Loucy (cell line): ENCODE data around the gene CAMKMT.

Experiments used
- H2AFZ ChIP-seq: fragments of 200-600 bp; sonication (generic); 2 replicates; pipeline ENCODE4 v1.6.0; 2016; ENCODE audit warnings: antibody characterized with exemption, mild to moderate bottlenecking, low read length, moderate library complexity
- H3F3A ChIP-seq: fragments of 200-600 bp; 2 replicates; pipeline ENCODE4 v1.6.0; 2016; ENCODE audit warnings: antibody characterized with exemption, low read depth, mild to moderate bottlenecking
- H3K27me3 ChIP-seq: fragments of 200-600 bp; sonication (generic); 2 replicates; pipeline ENCODE4 v1.6.1; 2014; ENCODE audit warnings: low read length, mild to moderate bottlenecking; ENCODE audit not compliant: insufficient read depth, poor library complexity, severe bottlenecking
- H3K36me3 ChIP-seq: fragments of 200-600 bp; sonication (generic); 2 replicates; pipeline ENCODE4 v1.6.1; 2016; ENCODE audit warnings: low read length; ENCODE audit not compliant: insufficient read depth
- H3K4me1 ChIP-seq: fragments of 200-600 bp; sonication (generic); 2 replicates; pipeline ENCODE4 v1.5.1; 2014; ENCODE audit warnings: low read length, mild to moderate bottlenecking; ENCODE audit not compliant: insufficient read depth, poor library complexity, severe bottlenecking
- H3K4me2 ChIP-seq: fragments of 200-600 bp; sonication (generic); 2 replicates; pipeline ENCODE4 v1.6.0; 2014; ENCODE audit warnings: antibody characterized with exemption, low read length, low read depth, mild to moderate bottlenecking; ENCODE audit not compliant: poor library complexity, severe bottlenecking
- H3K4me3 ChIP-seq: fragments of 200-600 bp; sonication (generic); 2 replicates; pipeline ENCODE4 v1.5.1; 2014; ENCODE audit warnings: low read length, mild to moderate bottlenecking, mixed read lengths; ENCODE audit not compliant: poor library complexity, severe bottlenecking
- H3K79me2 ChIP-seq: fragments of 200-600 bp; sonication (generic); 2 replicates; pipeline ENCODE4 v1.6.1; 2014; ENCODE audit warnings: low read length; ENCODE audit not compliant: insufficient read depth
- H3K9ac ChIP-seq: fragments of 200-600 bp; sonication (generic); 2 replicates; pipeline ENCODE4 v1.6.0; 2014; ENCODE audit warnings: mild to moderate bottlenecking, low read depth, low read length, moderate library complexity; ENCODE audit not compliant: poor library complexity, severe bottlenecking
- H3K9me2 ChIP-seq: fragments of 200-600 bp; sonication (generic); replicated peaks from 2 replicates; pipeline ENCODE4 v1.6.1; 2016; ENCODE audit warnings: low read depth, low read length, mixed read lengths
- H3K9me3 ChIP-seq: fragments of 200-600 bp; sonication (generic); 2 replicates; pipeline ENCODE4 v1.6.1; 2014; ENCODE audit warnings: mild to moderate bottlenecking, antibody characterized with exemption, low read length, low read depth; ENCODE audit not compliant: insufficient read depth
- H4K20me1 ChIP-seq: fragments of 200-600 bp; sonication (generic); 2 replicates; pipeline ENCODE4 v1.6.0; 2014; ENCODE audit warnings: antibody characterized with exemption, low read length, mild to moderate bottlenecking; ENCODE audit not compliant: insufficient read depth, poor library complexity, severe bottlenecking
- CTCF ChIP-seq: fragments of 200-600 bp; sonication (generic); conservative IDR thresholded peaks from 2 replicates; pipeline ENCODE4 v1.5.1; 2014; ENCODE audit warnings: mild to moderate bottlenecking, antibody characterized with exemption, low read length
- EZH2phosphoT487 ChIP-seq: fragments of 200-600 bp; IDR thresholded peaks from 2 replicates; pipeline ENCODE4 v1.6.1; 2018; ENCODE audit warnings: antibody characterized with exemption, mild to moderate bottlenecking, moderate library complexity, borderline replicate concordance

CAMKMT gene

GRCh38 chr2:44774826-44775492, 413.2 kb downstream of the CAMKMT start:
- no peaks in the 10 kb centered on the region for H3K4me1 ChIP-seq
- H3F3A ChIP-seq = no peaks in the 10 kb centered on the region
- no peaks in the 10 kb centered on the region for H4K20me1 ChIP-seq
- H3K9me3 ChIP-seq = no peaks in the 10 kb centered on the region
- no peaks in the 10 kb centered on the region for H3K36me3 ChIP-seq
- no peak for TF ChIP-seq CTCF
- no peak for TF ChIP-seq EZH2phosphoT487
- H3K9ac ChIP-seq = no peak overlapping the region
- H3K4me3 ChIP-seq = no peak overlapping the region
- H3K27me3 ChIP-seq = no peaks in the 10 kb centered on the region
- no peaks in the 10 kb centered on the region for H3K9me2 ChIP-seq
- H3K79me2 ChIP-seq = no peaks in the 10 kb centered on the region
- H2AFZ ChIP-seq = no peak overlapping the region
- H3K4me2 ChIP-seq = no peak overlapping the region

- no peaks in the 10 kb centered on the region for H3K9me3 ChIP-seq
- H4K20me1 ChIP-seq = no peaks in the 10 kb centered on the region
- no peaks in the 10 kb centered on the region for H3K79me2 ChIP-seq
- H2AFZ ChIP-seq = no peak overlapping the region
- no peak overlapping the region for H3K4me3 ChIP-seq
- H3K4me2 ChIP-seq = no peak overlapping the region
- H3K27me3 ChIP-seq = no peaks in the 10 kb centered on the region
- H3K4me1 ChIP-seq = no peaks in the 10 kb centered on the region
- H3K36me3 ChIP-seq = no peaks in the 10 kb centered on the region
- no peaks in the 10 kb centered on the region for H3F3A ChIP-seq
- no peak for TF ChIP-seq EZH2phosphoT487
- no peak for TF ChIP-seq CTCF
- H3K9me2 ChIP-seq = no peaks in the 10 kb centered on the region
- no peak overlapping the region for H3K9ac ChIP-seq
Observed at GRCh38 chr2:44777036-44777435, 415.3 kb downstream of the CAMKMT start.

GRCh38 chr2:44777537-44777936, 415.8 kb downstream of the CAMKMT start:
- no peaks in the 10 kb centered on the region for H3K4me1 ChIP-seq

GRCh38 chr2:44778221-44778654, 416.5 kb downstream of the CAMKMT start:
- Histone ChIP-seq H3K36me3 (no peaks in the 10 kb centered on the region), H3K9ac (no peak overlapping the region), H3K4me2 (no peak overlapping the region), H3K27me3 (no peaks in the 10 kb centered on the region), H3K4me3 (no peak overlapping the region), H3K4me1 (no peaks in the 10 kb centered on the region), H4K20me1 (no peaks in the 10 kb centered on the region), H2AFZ (no peak overlapping the region), H3K9me3 (no peaks in the 10 kb centered on the region), H3K79me2 (no peaks in the 10 kb centered on the region), H3K9me2 (no peaks in the 10 kb centered on the region), H3F3A (no peaks in the 10 kb centered on the region)
- no peak for TF ChIP-seq CTCF

More at GRCh38 chr2:44777537-44777936, 415.8 kb downstream of the CAMKMT start:
- Histone ChIP-seq H3K79me2 (no peaks in the 10 kb centered on the region), H3F3A (no peaks in the 10 kb centered on the region), H3K4me2 (no peak overlapping the region), H3K36me3 (no peaks in the 10 kb centered on the region), H3K4me3 (no peak overlapping the region), H3K9ac (no peak overlapping the region), H3K9me2 (no peaks in the 10 kb centered on the region), H3K27me3 (no peaks in the 10 kb centered on the region), H3K9me3 (no peaks in the 10 kb centered on the region), H4K20me1 (no peaks in the 10 kb centered on the region), H2AFZ (no peak overlapping the region)
- TF ChIP-seq EZH2phosphoT487 = no peak
